Cardiac muscle cell (in vitro differentiated cells and primary cell): ENCODE measurements around the gene TBC1D7. TPM values are rescaled to one million over a fixed set of nuclear protein-coding genes. Genes with fewer than 3 reads are reported as not detected.

Source experiments
- DNase-seq, 2 donors: peaks; one replicate each; pipeline versions ENCODE4 v3.0.0 to v3.0.0-alpha.2; 2010 to 2017; ENCODE audit warnings: low read depth in 1 of 2, low spot score in 1 of 2
- H3K27ac ChIP-seq: fragments of 200-600 bp; sonication (generic); 2 replicates; pipeline ENCODE4 v1.5.1; 2016
- H3K27me3 ChIP-seq: fragments of 200-600 bp; sonication (generic); 2 replicates; pipeline ENCODE4 v1.6.0; 2016; ENCODE audit warnings: control low read depth
- H3K36me3 ChIP-seq: fragments of 200-600 bp; sonication (generic); 2 replicates; pipeline ENCODE4 v1.5.1; 2016; ENCODE audit warnings: control low read depth
- H3K4me1 ChIP-seq: fragments of 200-600 bp; sonication (generic); 2 replicates; pipeline ENCODE4 v1.8.1; 2017; ENCODE audit warnings: low read depth, mild to moderate bottlenecking, mixed run types
- H3K4me3 ChIP-seq: fragments of 200-600 bp; sonication (generic); 2 replicates; pipeline ENCODE4 v1.5.1; 2016; ENCODE audit warnings: mild to moderate bottlenecking
- H3K9me3 ChIP-seq: fragments of 200-600 bp; sonication (generic); 2 replicates; pipeline ENCODE4 v1.5.1; 2017; ENCODE audit warnings: low read depth, mild to moderate bottlenecking, control low read depth
- CTCF ChIP-seq: IDR thresholded peaks from 2 replicates; pipeline ENCODE4 v1.5.1; 2012; ENCODE audit warnings: low read depth, mild to moderate bottlenecking, low read length
- polyA plus RNA-seq: library from polyadenylated mRNA; unstranded; fragments of >200 nt; fragmentation: Nextera tagmentation; extraction: Ambion mirVana; gene quantifications from 2 replicates; pipeline ENCODE4 v1.2.1, GENCODE V29; 2016
- total RNA-seq: library from RNA; depleted of rRNA; stranded (reverse); fragments of >200 nt; gene quantifications from 2 replicates; pipeline ENCODE4 v1.2.3, GENCODE V29; 2016

The TBC1D7 gene
- total and polyA plus RNA-seq, 2 experiments from 2014 or later, result 36.8 to 84.5 TPM

- Histone ChIP-seq H3K9me3 (no peaks in the 10 kb centered on the region), H3K4me3 (no peak overlapping the region), H3K36me3 (no peaks in the 10 kb centered on the region), H3K27ac (no peak overlapping the region), H3K4me1 (peaks cover 15% of the 10 kb centered on the region), H3K27me3 (no peaks in the 10 kb centered on the region)
- no peak for DNase-seq
- no peak for TF ChIP-seq CTCF
These were observed 55.9 kb downstream of the TBC1D7 start for GRCh38 chr6:13272131-13273046.

- Histone ChIP-seq H3K4me3 (no peak overlapping the region), H3K27ac (peak overlapping the region; percentile 79), H3K27me3 (no peaks in the 10 kb centered on the region), H3K9me3 (no peaks in the 10 kb centered on the region), H3K4me1 (peaks cover 15% of the 10 kb centered on the region), H3K36me3 (no peaks in the 10 kb centered on the region)
- TF ChIP-seq CTCF, result no peak
- DNase-seq, result peak; percentile 52 to 77
These were observed 59.3 kb downstream of the TBC1D7 start for GRCh38 chr6:13268913-13269518.

DNA sequence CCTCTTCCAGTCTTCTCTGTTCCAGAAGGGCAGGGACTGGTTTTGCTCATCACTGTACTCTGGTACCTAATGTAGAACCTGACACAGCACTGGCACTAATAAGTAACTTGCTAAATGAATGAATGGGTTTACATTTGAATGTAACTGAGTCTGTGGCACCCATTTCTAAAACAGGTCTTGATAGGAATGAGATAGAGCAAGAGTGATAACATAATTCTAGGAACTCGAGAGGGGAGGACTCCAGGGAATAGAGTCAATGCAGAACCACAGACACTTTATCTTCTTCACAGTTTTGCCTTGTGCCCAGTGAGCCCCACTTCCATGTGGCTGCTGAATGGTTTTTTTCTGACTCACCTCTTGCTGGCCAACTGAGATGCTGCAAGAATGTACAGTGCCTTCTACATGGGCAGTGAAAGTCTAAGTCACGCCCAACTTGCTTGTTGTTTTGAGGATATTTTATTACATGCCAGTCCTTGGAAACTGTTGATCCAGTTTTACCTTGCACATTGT lies 61.1 kb downstream of the TBC1D7 start:
- Histone ChIP-seq H3K9me3 (no peaks in the 10 kb centered on the region), H3K27me3 (no peaks in the 10 kb centered on the region), H3K36me3 (no peaks in the 10 kb centered on the region), H3K4me1 (peaks cover 15% of the 10 kb centered on the region), H3K27ac (no peak overlapping the region), H3K4me3 (no peak overlapping the region)
- DNase-seq, result peak in 1 of 2 donors; percentile 27
- TF ChIP-seq CTCF, result no peak

GRCh38 chr6:13263669-13264068 lies 64.7 kb downstream of the TBC1D7 start:
- no peak overlapping the region for H3K4me3 ChIP-seq
- H3K9me3 ChIP-seq, result no peaks in the 10 kb centered on the region
- H3K27ac ChIP-seq, result no peak overlapping the region
- no peak for DNase-seq
- no peak for TF ChIP-seq CTCF
- H3K4me1 ChIP-seq, result peaks cover 2% of the 10 kb centered on the region
- H3K36me3 ChIP-seq, result no peaks in the 10 kb centered on the region
- no peaks in the 10 kb centered on the region for H3K27me3 ChIP-seq

- Histone ChIP-seq H3K27me3 (no peaks in the 10 kb centered on the region), H3K27ac (no peak overlapping the region), H3K9me3 (no peaks in the 10 kb centered on the region), H3K4me3 (no peak overlapping the region), H3K36me3 (no peaks in the 10 kb centered on the region), H3K4me1 (no peaks in the 10 kb centered on the region)
- no peak for DNase-seq
- TF ChIP-seq CTCF, result no peak
These were observed 65.8 kb downstream of the TBC1D7 start for GRCh38 chr6:13262302-13263230.
